Adrenal gland (tissue), 5 donors: ENCODE measurements around the gene TPRG1L.

Source experiments
- CTCF ChIP-seq, 6 experiments: fragments of 450-650 bp in 4 of 6; fragments of 200-600 bp in 2 of 6; sonication (generic) in 1 of 6; IDR thresholded peaks; 1 replicate in 5 of 6; 2 replicates in 1 of 6; pipeline versions ENCODE4 v1.5.1 to v1.8.0; 2016 to 2021; ENCODE audit warnings: antibody characterized with exemption in 6 of 6, mild to moderate bottlenecking in 2 of 6, moderate library complexity in 1 of 6
- POLR2A ChIP-seq, 2 donors: fragments of 450-650 bp; IDR thresholded peaks; one replicate each; pipeline ENCODE4 v1.6.1; 2017; ENCODE audit warnings: antibody characterized with exemption in 2 of 2, mild to moderate bottlenecking in 2 of 2, moderate library complexity in 1 of 2
- donor health status: DM: no; HTN: no; CAD: no.

- TF ChIP-seq CTCF (IDR thresholded peaks at IDR 0.05), result no peak
- no peak for TF ChIP-seq POLR2A (IDR thresholded peaks at IDR 0.05)
Observed at GRCh38 chr1:3672231-3672970, 47.6 kb downstream of the TPRG1L start.
